ENCODE data around the gene CFC1B. TPM values are rescaled to one million over a fixed set of nuclear protein-coding genes. Genes with fewer than 3 reads are reported as not detected.
"Not testable (repeated sequence)": the region's sequence is repeated elsewhere in the genome, so short reads cannot be mapped to it uniquely, and the experiment has no call there.

The CFC1B gene
- total RNA-seq, 1 experiment from 2014 or later, result not detected

GRCh38 chr2:130556441-130556840, 35.4 kb downstream of the CFC1B start:
- not testable (repeated sequence) for DNase-seq (ENCODE audit: low read depth)

- not testable (repeated sequence) for DNase-seq (ENCODE audit: low read depth)
Observed at GRCh38 chr2:130566165-130566564, 45.1 kb downstream of the CFC1B start.

- DNase-seq (ENCODE audit: low read depth), result not testable (repeated sequence)
Observed at GRCh38 chr2:130571929-130572328, 50.9 kb downstream of the CFC1B start.

GRCh38 chr2:130574230-130574629, 53.2 kb downstream of the CFC1B start:
- not testable (repeated sequence) for DNase-seq (ENCODE audit: low read depth)

- DNase-seq (ENCODE audit: low read depth), result not testable (repeated sequence)
Observed at GRCh38 chr2:130576209-130576784, 55.3 kb downstream of the CFC1B start.

GRCh38 chr2:130577559-130577958, 56.5 kb downstream of the CFC1B start:
- not testable (repeated sequence) for DNase-seq (ENCODE audit: low read depth)

Small RNAs within 50 kb of the gene (small RNA-seq; reads per million reads assigned to genes)
- gene RF00017 (not detected), gene RNU6-473P (not detected)

Other genes starting within 250 kb of the CFC1B start
- 213 and 223 TPM in 2 replicates for gene IMP4, start 178.3 kb upstream of the CFC1B start, total RNA-seq (2014; rRNA removed; shearing (Covaris generic))
- gene PTPN18, start 165.2 kb upstream of the CFC1B start, total RNA-seq (2014; rRNA removed; shearing (Covaris generic)), result 13.5 and 20.3 TPM in 2 replicates
- gene POTEI, start 11.9 kb upstream of the CFC1B start, total RNA-seq (2014; rRNA removed; shearing (Covaris generic)), result 0.31 and 0.33 TPM in 2 replicates
- gene CFC1, start 78.4 kb downstream of the CFC1B start, total RNA-seq (2014; rRNA removed; shearing (Covaris generic)), result not detected in 2 replicates
- not detected in 2 replicates for gene POTEJ, start 90.2 kb downstream of the CFC1B start, total RNA-seq (2014; rRNA removed; shearing (Covaris generic))
- not detected in 2 replicates for gene GPR148, start 207.8 kb downstream of the CFC1B start, total RNA-seq (2014; rRNA removed; shearing (Covaris generic))
- gene AMER3, start 234.3 kb downstream of the CFC1B start, total RNA-seq (2014; rRNA removed; shearing (Covaris generic)), result not detected in 2 replicates

Measured in HT1080 (cell line).